Common myeloid progenitor, CD34-positive (primary cell): ENCODE measurements around the gene OR2T2. TPM values are rescaled to one million over a fixed set of nuclear protein-coding genes. Genes with fewer than 3 reads are reported as not detected.
"Not testable (repeated sequence)": the region's sequence is repeated elsewhere in the genome, so short reads cannot be mapped to it uniquely, and the experiment has no call there.

ENCODE experiments used
- CTCF ChIA-PET: fragments of 350-600 bp; sonication (Branson Sonifier 250); formaldehyde crosslinking; loops from one replicate; lab custom pipeline; 2021; ENCODE audit warnings: antibody characterized with exemption; lab: Charles Lee
- POLR2A ChIA-PET: fragments of 350-600 bp; sonication (Branson Sonifier 250); formaldehyde crosslinking; loops from one replicate; lab custom pipeline; 2021; ENCODE audit warnings: antibody characterized with exemption; lab: Charles Lee
- DNase-seq, 3 donors: peaks; one replicate each; pipeline versions ENCODE4 v3.0.0 to v3.0.0-alpha.2; 2013
- H3K27ac ChIP-seq, 2 experiments: 1 replicate in 1 of 2; 2 replicates in 1 of 2; pipeline ENCODE4 v1.7.0; 2013; ENCODE audit warnings: inconsistent platforms in 2 of 2, low read length in 2 of 2, mild to moderate bottlenecking in 2 of 2, low read depth in 1 of 2, moderate library complexity in 1 of 2; ENCODE audit not compliant: severe bottlenecking in 2 of 2, insufficient read depth in 1 of 2, poor library complexity in 1 of 2
- H3K27me3 ChIP-seq, 5 experiments: replicated peaks in 2 of 5; 1 replicate in 3 of 5; 2 replicates in 2 of 5; pipeline versions ENCODE4 v1.6.1 to v1.7.0; 2013; ENCODE audit warnings: low read length in 4 of 5, mild to moderate bottlenecking in 2 of 5, moderate library complexity in 2 of 5, inconsistent platforms in 1 of 5; ENCODE audit not compliant: insufficient read depth in 5 of 5, control insufficient read depth in 4 of 5
- H3K36me3 ChIP-seq, 4 experiments: 1 replicate in 2 of 4; 2 replicates in 2 of 4; pipeline versions ENCODE4 v1.6.1 to v1.7.0; 2013; ENCODE audit warnings: low read length in 3 of 4, control low read depth in 1 of 4, mild to moderate bottlenecking in 1 of 4; ENCODE audit not compliant: control insufficient read depth in 4 of 4, insufficient read depth in 4 of 4
- H3K4me1 ChIP-seq, 4 experiments: 1 replicate in 3 of 4; 2 replicates in 1 of 4; pipeline versions ENCODE4 v1.6.1 to v1.7.1; 2013; ENCODE audit warnings: low read length in 3 of 4, mild to moderate bottlenecking in 3 of 4, control low read depth in 1 of 4, inconsistent platforms in 1 of 4, moderate library complexity in 1 of 4; ENCODE audit not compliant: control insufficient read depth in 4 of 4, insufficient read depth in 4 of 4; ENCODE audit errors: control extremely low read depth in 1 of 4
- H3K4me3 ChIP-seq, 7 experiments: 1 replicate in 4 of 7; 2 replicates in 3 of 7; pipeline versions ENCODE4 v1.5.1 to v1.7.0; 2013; ENCODE audit warnings: mild to moderate bottlenecking in 7 of 7, low read length in 6 of 7, moderate library complexity in 6 of 7, inconsistent platforms in 2 of 7, low read depth in 2 of 7, control low read depth in 1 of 7; ENCODE audit not compliant: insufficient read depth in 4 of 7, control insufficient read depth in 1 of 7; ENCODE audit errors: extremely low read depth in 1 of 7
- H3K9me3 ChIP-seq, 5 experiments: 1 replicate in 4 of 5; 2 replicates in 1 of 5; pipeline versions ENCODE4 v1.6.1 to v1.7.1; 2013; ENCODE audit warnings: low read length in 4 of 5, mild to moderate bottlenecking in 2 of 5, inconsistent platforms in 1 of 5, low read depth in 1 of 5, moderate library complexity in 1 of 5; ENCODE audit not compliant: control insufficient read depth in 4 of 5, insufficient read depth in 2 of 5; ENCODE audit errors: control extremely low read depth in 1 of 5
- WGBS: methylation state at CpG from one replicate; pipeline ENCODE4 v1.1.5; 2013; ENCODE audit not compliant: insufficient coverage; 5-methylcytosine and 5-hydroxymethylcytosine counted together
- polyA plus RNA-seq: library from polyadenylated mRNA; unstranded; fragments of 120-200 nt; gene quantifications from one replicate; pipeline ENCODE4 v1.2.1, GENCODE V29; 2013

The OR2T2 gene, protein sequence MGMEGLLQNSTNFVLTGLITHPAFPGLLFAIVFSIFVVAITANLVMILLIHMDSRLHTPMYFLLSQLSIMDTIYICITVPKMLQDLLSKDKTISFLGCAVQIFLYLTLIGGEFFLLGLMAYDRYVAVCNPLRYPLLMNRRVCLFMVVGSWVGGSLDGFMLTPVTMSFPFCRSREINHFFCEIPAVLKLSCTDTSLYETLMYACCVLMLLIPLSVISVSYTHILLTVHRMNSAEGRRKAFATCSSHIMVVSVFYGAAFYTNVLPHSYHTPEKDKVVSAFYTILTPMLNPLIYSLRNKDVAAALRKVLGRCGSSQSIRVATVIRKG
- polyA plus RNA-seq, result not detected

DNA sequence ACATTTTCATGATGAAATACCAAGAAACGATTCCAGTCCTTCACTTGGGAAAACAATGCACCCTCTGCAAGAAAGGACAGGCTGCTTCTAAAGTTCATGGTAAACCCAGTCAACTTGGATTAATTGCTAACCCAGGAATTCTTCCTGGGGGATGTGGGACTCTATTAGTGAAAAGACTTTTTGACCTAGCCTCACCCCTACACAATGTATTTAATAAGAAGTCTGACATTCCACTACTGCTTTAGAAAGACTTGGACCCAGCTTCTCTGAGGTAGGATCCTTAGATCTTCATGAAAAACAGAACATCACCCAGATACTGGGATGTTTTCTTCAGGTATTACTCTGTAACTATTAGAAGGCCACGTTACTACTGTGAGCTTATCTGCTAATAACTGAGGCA is at the start of gene OR2T2:
OR2T2 (plus strand) TSS at position 239 of the 400 bp plus-strand sequence. CDS start 7,161 bp downstream, outside the sequence.
- H3K27me3 ChIP-seq, DNase-seq, H3K4me3 ChIP-seq, H3K4me1 ChIP-seq, CTCF ChIA-PET, H3K27ac ChIP-seq, H3K36me3 ChIP-seq, H3K9me3 ChIP-seq: not testable (repeated sequence)
- no CpG with 5 or more reads among the region's 2 CpGs for WGBS
- POLR2A ChIA-PET, result interaction anchor here (0.7 kb wide), 1 partner anchor 1235 kb away, joined by 3 read pairs; no protein-coding TSS in a partner anchor

DNA sequence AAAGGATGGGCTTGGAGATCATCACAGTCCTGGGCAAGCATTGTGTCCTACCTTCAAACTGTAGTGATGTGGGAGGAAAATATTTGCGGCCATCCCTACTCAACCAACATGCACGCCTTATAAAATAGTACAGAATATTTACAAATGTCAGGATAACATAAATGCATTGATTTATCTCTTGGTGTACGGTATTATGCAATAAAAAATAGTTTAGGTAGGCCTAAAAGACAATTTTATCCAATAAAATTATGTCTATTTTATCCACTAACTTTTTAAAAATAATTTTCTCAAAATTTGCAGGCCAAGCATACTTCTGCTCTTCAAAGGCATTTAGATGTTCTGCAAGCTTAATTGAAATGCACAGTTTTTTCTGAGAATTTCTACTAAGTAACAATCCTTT is 42.7 kb upstream of the OR2T2 start, which contains the start of gene OR2T1:
OR2T1 (plus strand) TSS at position 301 of the 400 bp plus-strand sequence. CDS start 3,100 bp downstream, outside the sequence.
- no peaks in the 10 kb centered on the region for H3K27me3 ChIP-seq
- DNase-seq, result no peak
- H3K27ac ChIP-seq, result no peak within 1 kb of the TSS
- no peak within 1 kb of the TSS for H3K4me3 ChIP-seq
- POLR2A ChIA-PET, result no interaction called here
- no CpG with 5 or more reads among the region's 3 CpGs for WGBS
- H3K4me1 ChIP-seq, result no peaks in the 10 kb centered on the region
- no peaks in the 10 kb centered on the region for H3K36me3 ChIP-seq
- peaks cover 0 to 1% (median 0%) of the 10 kb centered on the region in 5 experiments for H3K9me3 ChIP-seq
- CTCF ChIA-PET, result no interaction called here

- no peaks in the 10 kb centered on the region for H3K36me3 ChIP-seq
- CTCF ChIA-PET, result no interaction called here
- H3K4me1 ChIP-seq, result no peaks in the 10 kb centered on the region
- H3K9me3 ChIP-seq, result peaks cover 0 to 3% (median 0%) of the 10 kb centered on the region in 5 experiments
- H3K27me3 ChIP-seq, result no peaks in the 10 kb centered on the region
- no peak overlapping the region for H3K27ac ChIP-seq
- no peak overlapping the region for H3K4me3 ChIP-seq
- POLR2A ChIA-PET, result no interaction called here
- DNase-seq, result peak; percentile 48 to 75 (median 51)
- 76% methylated on average over 3 of the region's 6 CpGs for WGBS
Measured at GRCh38 chr1:248404024-248404423, 41.4 kb upstream of the OR2T2 start.

- peaks cover 0 to 9% (median 3%) of the 10 kb centered on the region in 5 experiments for H3K9me3 ChIP-seq
- WGBS, result 90% methylated on average over 7 of the region's 8 CpGs
Measured at GRCh38 chr1:248406721-248407692, 38.4 kb upstream of the OR2T2 start.

DNA sequence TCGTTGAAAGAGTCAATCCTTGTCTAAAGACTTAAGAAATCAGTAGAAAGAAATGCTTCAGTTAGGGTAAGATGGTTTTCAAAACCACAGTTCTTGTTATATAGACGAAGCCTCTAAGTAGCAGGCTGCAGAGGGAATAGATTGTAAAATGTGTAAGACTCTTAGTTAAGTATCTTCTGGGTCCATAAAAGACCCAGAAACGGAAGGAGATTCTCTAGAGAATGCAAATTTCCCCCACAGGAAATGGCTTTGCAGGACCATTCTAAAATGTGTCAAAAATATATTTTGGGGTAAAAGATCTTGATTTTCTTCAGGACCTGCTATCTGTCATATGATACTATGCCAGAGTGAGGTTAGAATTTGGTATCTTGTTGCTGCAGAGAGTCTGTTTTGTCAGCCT is 29.2 kb upstream of the OR2T2 start:
- Histone ChIP-seq H3K9me3 (peaks cover 0 to 19% (median 4%) of the 10 kb centered on the region in 5 experiments), H3K4me3 (no peak overlapping the region), H3K36me3 (no peaks in the 10 kb centered on the region), H3K4me1 (no peaks in the 10 kb centered on the region), H3K27me3 (no peaks in the 10 kb centered on the region), H3K27ac (no peak overlapping the region)
- ChIA-PET CTCF (no interaction called here), POLR2A (no interaction called here)
- 82% methylated on average over 3 of the region's 3 CpGs for WGBS
- no peak for DNase-seq

More at GRCh38 chr1:248406721-248407692, 38.4 kb upstream of the OR2T2 start:
- no peak for DNase-seq
- Histone ChIP-seq H3K4me3 (no peak overlapping the region), H3K4me1 (no peaks in the 10 kb centered on the region), H3K36me3 (no peaks in the 10 kb centered on the region), H3K27me3 (no peaks in the 10 kb centered on the region), H3K27ac (no peak overlapping the region)
- CTCF ChIA-PET, result no interaction called here
- POLR2A ChIA-PET, result no interaction called here

DNA sequence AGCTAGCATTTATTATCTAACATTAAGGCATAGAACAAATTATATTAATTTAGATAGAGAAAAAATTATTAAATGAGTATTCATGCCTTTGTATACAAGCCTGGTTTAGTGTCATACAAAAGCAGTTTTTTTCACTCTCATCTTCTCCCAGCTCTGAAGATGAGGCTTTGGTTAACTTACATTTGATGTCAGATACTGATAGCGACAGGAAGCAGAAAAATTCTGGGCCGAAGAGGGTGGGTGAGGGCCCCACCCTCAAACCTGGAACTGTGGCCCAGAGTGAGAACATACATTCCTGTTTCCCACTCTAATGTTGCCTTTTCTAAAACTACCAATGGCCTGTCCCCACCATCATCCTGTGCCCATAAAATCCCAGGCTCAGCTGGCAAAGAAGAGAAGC is 27.6 kb upstream of the OR2T2 start:
- WGBS, result 91% methylated on average over 2 of the region's 2 CpGs
- Histone ChIP-seq H3K4me3 (no peak overlapping the region), H3K9me3 (peaks cover 0 to 19% (median 5%) of the 10 kb centered on the region in 5 experiments), H3K4me1 (no peaks in the 10 kb centered on the region), H3K27ac (no peak overlapping the region), H3K36me3 (no peaks in the 10 kb centered on the region), H3K27me3 (no peaks in the 10 kb centered on the region)
- DNase-seq, result no peak
- POLR2A ChIA-PET, result no interaction called here
- CTCF ChIA-PET, result no interaction called here
